SU-DHL-6 (cell line): ENCODE results near the gene RALGDS.

ENCODE experiments used
- EZH2phosphoT487 ChIP-seq: fragments of 200-600 bp; sonication (generic), shearing (Covaris generic); conservative IDR thresholded peaks from 2 replicates; pipeline ENCODE4 v1.6.1; 2018; ENCODE audit warnings: mild to moderate bottlenecking, antibody characterized with exemption, low read length, moderate library complexity, mixed read lengths
- TF ChIP-seq, protein P1 (sequence below): fragments of 200-600 bp; sonication (generic); IDR thresholded peaks from one replicate; pipeline ENCODE4 v1.5.1; 2017; ENCODE audit warnings: antibody characterized with exemption, mild to moderate bottlenecking, low read length, moderate library complexity; ENCODE audit not compliant: insufficient read depth, poor library complexity, severe bottlenecking

DNA sequence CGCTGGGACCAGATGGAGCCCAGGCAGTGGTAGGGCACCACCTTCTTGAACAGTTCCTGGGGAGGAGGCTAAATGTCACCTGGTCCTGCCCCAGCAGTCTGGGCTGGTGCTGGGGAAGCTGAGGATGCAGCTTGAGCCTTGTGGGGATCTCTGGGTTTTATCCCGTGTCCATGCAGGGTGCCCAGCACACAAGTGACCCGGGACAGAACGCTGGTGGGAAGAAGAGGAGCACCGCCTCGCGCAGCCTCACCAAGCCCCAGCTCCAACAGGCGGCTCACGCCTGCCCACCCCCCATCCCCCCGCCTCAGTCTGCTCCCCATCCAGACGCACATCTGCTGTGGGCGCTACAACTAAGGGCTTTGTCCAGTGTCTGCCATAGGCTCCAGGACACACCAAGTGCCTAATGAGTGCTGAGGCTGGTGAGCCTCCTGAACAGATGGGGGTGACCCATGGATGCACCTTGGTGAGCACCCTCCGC, 13.8 kb downstream of the RALGDS start:
- TF ChIP-seq, protein P1, sequence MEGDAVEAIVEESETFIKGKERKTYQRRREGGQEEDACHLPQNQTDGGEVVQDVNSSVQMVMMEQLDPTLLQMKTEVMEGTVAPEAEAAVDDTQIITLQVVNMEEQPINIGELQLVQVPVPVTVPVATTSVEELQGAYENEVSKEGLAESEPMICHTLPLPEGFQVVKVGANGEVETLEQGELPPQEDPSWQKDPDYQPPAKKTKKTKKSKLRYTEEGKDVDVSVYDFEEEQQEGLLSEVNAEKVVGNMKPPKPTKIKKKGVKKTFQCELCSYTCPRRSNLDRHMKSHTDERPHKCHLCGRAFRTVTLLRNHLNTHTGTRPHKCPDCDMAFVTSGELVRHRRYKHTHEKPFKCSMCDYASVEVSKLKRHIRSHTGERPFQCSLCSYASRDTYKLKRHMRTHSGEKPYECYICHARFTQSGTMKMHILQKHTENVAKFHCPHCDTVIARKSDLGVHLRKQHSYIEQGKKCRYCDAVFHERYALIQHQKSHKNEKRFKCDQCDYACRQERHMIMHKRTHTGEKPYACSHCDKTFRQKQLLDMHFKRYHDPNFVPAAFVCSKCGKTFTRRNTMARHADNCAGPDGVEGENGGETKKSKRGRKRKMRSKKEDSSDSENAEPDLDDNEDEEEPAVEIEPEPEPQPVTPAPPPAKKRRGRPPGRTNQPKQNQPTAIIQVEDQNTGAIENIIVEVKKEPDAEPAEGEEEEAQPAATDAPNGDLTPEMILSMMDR = no peak
- no peak for TF ChIP-seq EZH2phosphoT487
